Body of pancreas (tissue), 4 donors: ENCODE measurements around the gene SLC2A4.

Experiments used
- CTCF ChIP-seq, 7 experiments: fragments of 450-650 bp in 4 of 7; fragments of 200-600 bp in 3 of 7; sonication (generic) in 3 of 7; IDR thresholded peaks; one replicate each; pipeline ENCODE4 v1.5.1; 2016 to 2019; ENCODE audit warnings: antibody characterized with exemption in 7 of 7
- POLR2A ChIP-seq, 3 donors: fragments of 450-650 bp; IDR thresholded peaks; one replicate each; pipeline ENCODE4 v1.6.1; 2016; ENCODE audit warnings: antibody characterized with exemption in 3 of 3, mild to moderate bottlenecking in 2 of 3

DNA sequence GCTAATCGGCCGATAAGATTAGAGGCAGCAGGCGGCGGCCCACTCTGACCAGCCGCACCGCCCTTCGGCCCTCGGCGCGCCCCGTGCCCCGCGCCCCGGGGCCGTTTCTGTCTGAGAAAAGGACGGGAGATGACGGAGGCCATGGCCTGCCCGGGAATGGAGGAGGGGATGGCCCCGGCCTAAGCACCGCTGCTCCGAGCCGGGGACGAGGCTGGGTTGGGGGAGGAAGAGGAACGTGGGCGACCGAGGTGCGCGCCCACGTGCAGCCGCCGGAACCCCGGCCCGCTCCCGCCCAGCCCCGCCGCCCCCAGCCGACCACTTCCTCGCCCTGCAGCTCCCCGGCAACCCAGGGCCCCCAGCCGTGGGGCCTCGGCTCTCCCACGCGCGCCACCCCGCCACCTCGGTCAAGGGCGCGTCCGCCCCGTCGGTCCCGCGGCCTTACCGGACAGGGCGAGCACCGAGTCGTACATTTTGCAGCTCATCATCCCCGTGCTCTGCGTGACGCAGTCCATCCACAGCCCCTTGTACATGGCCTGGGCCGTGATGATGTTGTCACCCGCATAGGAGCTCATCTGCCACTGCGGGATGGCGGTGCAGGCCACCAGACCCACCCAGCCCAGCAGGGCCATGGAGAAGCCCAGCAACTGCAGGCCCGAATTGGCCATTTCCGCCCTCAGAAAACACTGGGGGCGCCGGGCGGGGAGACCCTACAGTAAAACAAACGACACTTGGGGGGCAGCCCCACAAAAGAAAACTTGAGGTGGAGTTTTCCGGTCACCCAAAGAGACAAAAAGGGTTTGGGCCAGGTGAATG lies 19.9 kb upstream of the SLC2A4 start:
- TF ChIP-seq CTCF (IDR thresholded peaks at IDR 0.05) (no peak), POLR2A (IDR thresholded peaks at IDR 0.05) (no peak)
